Esophagus (tissue), 2 donors: ENCODE measurements around the gene PFDN2. TPM values are rescaled to one million over a fixed set of nuclear protein-coding genes. Genes with fewer than 3 reads are reported as not detected.

Experiments
- H3K27ac ChIP-seq, 2 donors: one replicate each; pipeline ENCODE4 v1.5.1; 2013; ENCODE audit warnings: low read depth in 2 of 2, mild to moderate bottlenecking in 2 of 2, inconsistent platforms in 1 of 2, low read length in 1 of 2, moderate library complexity in 1 of 2
- H3K27me3 ChIP-seq, 2 donors: one replicate each; pipeline ENCODE4 v1.6.1; 2013; ENCODE audit warnings: low read length in 2 of 2, control low read depth in 1 of 2, mild to moderate bottlenecking in 1 of 2; ENCODE audit not compliant: insufficient read depth in 2 of 2, control insufficient read depth in 1 of 2
- H3K36me3 ChIP-seq, 2 donors: one replicate each; pipeline ENCODE4 v1.6.1; 2013; ENCODE audit warnings: low read length in 1 of 2; ENCODE audit not compliant: control insufficient read depth in 2 of 2, insufficient read depth in 2 of 2
- H3K4me1 ChIP-seq, 2 donors: one replicate each; pipeline ENCODE4 v1.6.1; 2013; ENCODE audit warnings: low read length in 1 of 2; ENCODE audit not compliant: control insufficient read depth in 2 of 2, insufficient read depth in 2 of 2
- H3K4me3 ChIP-seq, 2 donors: one replicate each; pipeline ENCODE4 v1.5.1; 2013; ENCODE audit warnings: low read length in 2 of 2, mild to moderate bottlenecking in 2 of 2, low read depth in 1 of 2, moderate library complexity in 1 of 2
- H3K9me3 ChIP-seq, 2 donors: one replicate each; pipeline ENCODE4 v1.6.1; 2013; ENCODE audit warnings: mild to moderate bottlenecking in 2 of 2, low read depth in 1 of 2, low read length in 1 of 2, moderate library complexity in 1 of 2; ENCODE audit not compliant: control insufficient read depth in 2 of 2, insufficient read depth in 1 of 2
- WGBS, 2 donors: extraction: QIAGEN DNeasy Blood & Tissue Kit; methylation state at CpG; one replicate each; pipeline ENCODE4 v1.1.7; 2013; 5-methylcytosine and 5-hydroxymethylcytosine counted together
- polyA plus RNA-seq, 2 donors: library from polyadenylated mRNA; stranded (reverse); fragments of 200-250 nt; gene quantifications; one replicate each; pipeline ENCODE4 v1.2.3, GENCODE V29; 2013
- donor health status: healthy with polysubstance abuse.
- donor health status: Bipolar disorder and iron deficiency.

Gene PFDN2
- polyA plus RNA-seq, 2 donors: 116 to 186 TPM

DNA sequence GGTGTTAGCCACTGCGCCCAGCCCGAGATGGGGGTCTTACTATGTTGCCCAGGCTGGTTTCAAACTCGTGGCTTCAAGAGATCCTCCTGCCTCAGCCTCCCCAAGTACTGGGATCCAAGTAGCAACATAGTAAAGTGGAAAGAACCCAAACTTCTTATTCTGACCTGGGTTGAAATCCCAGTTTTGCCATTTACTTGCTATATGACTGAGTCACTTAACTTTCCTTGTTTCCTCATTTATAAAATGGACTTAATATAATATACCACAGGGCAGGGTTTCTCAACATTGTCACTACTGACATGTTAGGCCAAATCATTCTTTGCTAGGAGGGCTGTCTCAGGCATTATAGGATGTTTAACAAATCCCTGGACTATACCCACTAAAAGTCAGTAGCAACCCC, 6.7 kb downstream of the PFDN2 start:
- Histone ChIP-seq H3K9me3 (no peaks in the 10 kb centered on the region), H3K36me3 (no peaks in the 10 kb centered on the region)

DNA sequence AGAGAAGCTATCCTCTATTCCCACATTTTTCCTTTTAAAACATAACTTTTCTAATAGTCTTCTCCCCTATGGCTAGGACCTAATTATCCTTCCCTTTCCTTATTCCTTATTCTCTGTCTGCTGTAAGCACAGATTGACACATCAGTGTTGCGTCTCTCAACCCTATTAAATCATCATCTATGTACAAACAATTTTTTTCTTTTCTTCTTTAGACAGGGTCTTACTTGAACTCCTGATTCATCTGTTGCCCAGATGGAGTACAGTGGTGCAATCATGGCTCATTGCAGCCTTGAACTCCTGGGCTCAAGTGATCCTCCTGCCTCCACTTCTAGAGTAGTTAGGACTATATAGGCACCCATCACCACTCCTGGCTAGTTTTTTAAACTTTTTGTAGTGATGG, 11.4 kb downstream of the PFDN2 start:
- Histone ChIP-seq H3K4me3 (no peak overlapping the region), H3K9me3 (no peaks in the 10 kb centered on the region), H3K4me1 (no peaks in the 10 kb centered on the region), H3K36me3 (peaks cover 0 to 5% of the 10 kb centered on the region in 2 donors), H3K27ac (no peak overlapping the region), H3K27me3 (no peaks in the 10 kb centered on the region)
- 89 to 99% methylated on average over 1 of the region's 1 CpG for WGBS, 2 donors

More for the DNA sequence above, 6.7 kb downstream of the PFDN2 start:
- Histone ChIP-seq H3K27ac (no peak overlapping the region), H3K4me3 (no peak overlapping the region), H3K27me3 (no peaks in the 10 kb centered on the region), H3K4me1 (no peaks in the 10 kb centered on the region)
- WGBS, 2 donors: 94 to 97% methylated on average over 3 of the region's 3 CpGs

DNA sequence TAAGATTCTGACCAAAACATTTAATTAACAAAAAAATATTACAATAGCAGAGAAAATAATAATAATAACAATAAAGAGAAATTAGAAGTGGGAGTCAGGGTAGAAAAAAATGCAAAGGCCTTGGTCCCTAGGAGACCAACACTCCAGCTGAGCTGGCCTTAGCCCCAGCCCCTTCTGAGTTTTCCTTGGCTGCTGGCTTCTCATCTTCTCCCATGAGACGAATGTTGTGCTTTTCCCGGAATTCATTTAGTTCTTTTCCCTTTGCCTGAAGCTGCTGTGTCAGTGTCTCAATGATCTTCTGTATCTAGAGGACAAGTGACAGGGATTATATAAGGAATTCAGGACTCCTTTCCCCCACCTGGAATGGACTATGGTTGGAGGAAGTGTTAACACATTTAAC, 17.3 kb downstream of the PFDN2 start:
- no peak overlapping the region for H3K4me3 ChIP-seq
- peaks cover 0 to 11% of the 10 kb centered on the region in 2 donors for H3K4me1 ChIP-seq
- H3K36me3 ChIP-seq: peaks cover 0 to 8% of the 10 kb centered on the region in 2 donors
- no peaks in the 10 kb centered on the region for H3K27me3 ChIP-seq
- 67 to 72% methylated on average over 2 of the region's 2 CpGs for WGBS, 2 donors
- H3K9me3 ChIP-seq: peaks cover 0 to 2% of the 10 kb centered on the region in 2 donors
- H3K27ac ChIP-seq: no peak overlapping the region

DNA sequence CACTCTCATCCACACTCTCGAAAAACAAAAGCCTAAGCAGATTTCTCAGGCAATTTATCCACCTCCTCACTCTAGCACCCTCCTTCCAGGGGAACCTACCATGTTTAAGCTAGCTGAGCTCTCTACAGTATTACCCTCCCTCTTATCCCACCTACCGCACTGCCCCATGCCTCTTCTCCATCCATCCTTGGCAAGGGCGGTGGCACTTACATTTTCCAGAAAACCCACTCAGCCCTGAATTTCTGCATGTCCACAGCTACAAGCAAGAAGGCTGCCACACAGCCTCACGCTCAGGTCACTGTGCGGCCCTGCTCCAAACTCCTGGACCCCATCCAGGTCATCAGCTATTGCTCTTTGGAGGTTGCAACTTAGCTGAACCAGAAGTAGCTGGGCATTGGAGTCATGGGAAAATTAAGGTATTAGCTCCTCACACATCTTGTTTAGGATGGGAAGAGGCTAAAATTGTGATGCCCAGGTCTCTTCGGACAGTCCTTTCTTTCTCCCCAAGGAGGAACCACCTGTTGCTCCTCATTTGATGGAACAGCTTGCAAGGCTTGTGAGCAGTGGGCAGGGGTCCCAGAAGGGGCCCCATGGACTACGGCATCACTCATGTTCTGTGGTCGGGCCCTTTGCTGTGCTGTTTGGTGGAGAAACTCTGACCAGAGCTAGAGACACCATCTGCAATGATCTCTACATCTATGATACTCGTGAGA, 18.6 kb downstream of the PFDN2 start:
- no peak overlapping the region for H3K27ac ChIP-seq
- WGBS, 2 donors: 76 to 79% methylated on average over 9 of the region's 9 CpGs

DNA sequence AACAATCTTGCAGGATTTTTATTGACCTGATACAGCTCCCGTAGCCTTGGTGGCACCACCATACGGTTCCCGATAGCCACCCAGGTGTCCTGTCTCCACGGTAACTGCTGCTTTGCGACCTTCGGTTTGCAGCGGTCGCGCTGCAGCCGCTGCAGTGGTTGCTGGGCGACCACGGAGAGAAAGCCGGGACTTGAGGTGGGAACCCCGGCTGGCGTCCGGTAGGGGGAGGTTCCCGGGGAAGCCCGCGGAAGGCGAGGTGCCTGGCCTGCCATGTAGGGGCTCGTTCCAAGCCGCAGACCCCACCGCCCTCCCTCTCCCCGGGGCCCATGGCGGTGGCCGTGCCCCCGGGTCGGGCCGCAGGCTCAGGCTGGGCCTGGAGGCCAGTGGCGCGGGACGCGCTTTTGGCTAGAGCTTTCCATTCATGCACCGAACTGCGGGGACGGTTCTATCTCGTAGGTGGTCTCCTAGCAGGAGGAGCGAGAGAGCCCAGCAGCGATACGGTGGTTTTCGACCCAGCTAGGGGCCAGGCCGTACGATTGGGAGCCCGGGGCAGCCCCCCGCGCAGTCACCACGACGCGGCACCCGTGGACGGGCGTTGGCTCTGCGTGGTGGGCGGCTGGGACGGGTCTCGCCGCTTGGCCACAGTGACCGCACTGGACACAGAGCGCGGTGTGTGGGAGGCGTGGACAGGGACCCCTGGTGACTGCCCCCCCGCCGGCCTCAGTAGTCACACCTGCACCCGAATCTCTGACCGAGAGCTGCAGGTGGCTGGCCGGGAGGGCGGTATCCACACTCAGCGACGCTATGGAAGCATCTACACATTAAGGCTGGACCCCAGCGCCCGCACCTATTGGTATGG, 19.4 kb downstream of the PFDN2 start, which contains the start of gene KLHDC9:
Gene KLHDC9, plus strand, starts transcription at position 152 of the 859 bp plus-strand sequence. Its CDS starts 175 bp downstream, at position 327.
- peaks cover 0 to 8% of the 10 kb centered on the region in 2 donors for H3K36me3 ChIP-seq

More for the DNA sequence above, 18.6 kb downstream of the PFDN2 start:
- Histone ChIP-seq H3K27me3 (no peaks in the 10 kb centered on the region), H3K4me1 (peaks cover 0 to 14% of the 10 kb centered on the region in 2 donors), H3K9me3 (peaks cover 0 to 2% of the 10 kb centered on the region in 2 donors), H3K4me3 (no peak overlapping the region), H3K36me3 (peaks cover 0 to 8% of the 10 kb centered on the region in 2 donors)

DNA sequence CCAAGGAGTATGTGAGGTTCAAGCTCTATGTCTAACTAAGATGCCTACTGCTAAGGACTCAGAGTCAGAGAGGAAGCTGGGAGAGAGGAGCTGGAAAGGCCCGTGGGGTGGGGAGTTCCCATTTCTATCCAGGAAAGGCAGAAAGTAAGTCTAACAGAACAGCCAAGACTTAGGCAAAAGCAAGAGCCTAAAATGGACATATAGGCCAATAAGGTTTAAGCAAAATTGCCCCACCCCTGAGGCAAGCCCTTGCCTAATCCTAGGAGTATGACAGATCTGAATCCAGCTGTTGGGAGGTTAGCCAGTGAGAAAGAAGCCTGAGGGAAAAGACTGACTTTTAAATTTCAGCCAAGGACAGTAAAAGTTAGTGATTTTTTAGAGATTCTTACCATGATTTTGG, 21.3 kb downstream of the PFDN2 start:
- 18 to 41% methylated on average over 1 of the region's 1 CpG for WGBS, 2 donors
- Histone ChIP-seq H3K27me3 (no peaks in the 10 kb centered on the region), H3K27ac (peak overlapping the region; percentile 68 to 87), H3K4me1 (peaks cover 0 to 30% of the 10 kb centered on the region in 2 donors), H3K9me3 (peaks cover 0 to 2% of the 10 kb centered on the region in 2 donors), H3K4me3 (no peak overlapping the region), H3K36me3 (peaks cover 0 to 3% of the 10 kb centered on the region in 2 donors)

More for the DNA sequence above, 19.4 kb downstream of the PFDN2 start, which contains the start of gene KLHDC9:
- Histone ChIP-seq H3K27me3 (no peaks in the 10 kb centered on the region), H3K27ac (peak within 1 kb of the TSS; percentile 62 to 81), H3K4me1 (peaks cover 0 to 14% of the 10 kb centered on the region in 2 donors), H3K9me3 (peaks cover 0 to 2% of the 10 kb centered on the region in 2 donors), H3K4me3 (peak within 1 kb of the TSS; percentile 52 to 70)
- 6 to 7% methylated on average over 63 to 71 of the region's 71 CpGs for WGBS, 2 donors

DNA sequence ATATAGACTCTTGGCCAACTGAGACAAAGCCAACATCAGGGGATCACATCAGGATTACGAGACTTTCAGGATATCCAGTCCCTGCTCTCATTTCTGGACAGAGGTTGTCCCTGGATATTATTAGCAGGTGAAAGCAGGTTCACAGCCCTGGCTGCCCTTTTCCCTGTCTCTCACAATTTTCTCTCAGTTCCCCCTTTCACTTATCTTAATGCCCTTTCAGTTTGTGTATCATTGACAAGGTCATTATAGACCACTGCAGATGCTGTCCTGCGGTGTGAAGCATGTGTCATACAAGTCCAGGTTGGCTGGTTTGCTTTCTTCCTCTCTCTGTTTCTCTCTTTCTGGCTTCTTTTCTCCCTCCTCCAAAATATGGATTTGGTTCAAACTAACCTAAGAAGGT, 21.8 kb downstream of the PFDN2 start:
- H3K9me3 ChIP-seq: peaks cover 0 to 2% of the 10 kb centered on the region in 2 donors
- peak overlapping the region; percentile 68 to 87 for H3K27ac ChIP-seq
- 82 to 83% methylated on average over 2 of the region's 2 CpGs for WGBS, 2 donors
- H3K4me3 ChIP-seq: no peak overlapping the region
- H3K27me3 ChIP-seq: no peaks in the 10 kb centered on the region
- H3K4me1 ChIP-seq: peaks cover 0 to 31% of the 10 kb centered on the region in 2 donors
- peaks cover 0 to 3% of the 10 kb centered on the region in 2 donors for H3K36me3 ChIP-seq

DNA sequence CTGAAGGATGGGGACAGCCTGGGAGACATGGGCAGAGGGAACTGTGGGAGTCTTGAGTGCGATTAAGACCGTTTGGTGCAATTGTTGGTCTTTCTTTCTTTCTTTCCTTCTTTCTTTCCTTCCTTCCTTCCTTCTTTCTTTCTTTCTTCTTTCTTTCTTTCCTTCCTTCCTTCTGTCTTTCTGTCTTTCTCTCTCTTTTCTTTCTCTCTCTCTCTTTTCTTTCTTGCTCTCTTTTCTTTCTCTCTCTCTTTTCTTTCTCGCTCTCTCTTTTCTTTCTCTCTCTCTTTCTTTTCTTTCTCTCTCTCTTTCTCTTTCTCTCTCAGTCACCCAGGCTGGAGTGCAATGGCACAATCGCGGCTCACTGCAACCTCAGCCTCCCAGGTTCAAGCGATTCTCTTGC, 22.6 kb downstream of the PFDN2 start:
- 95 to 96% methylated on average over 6 of the region's 6 CpGs for WGBS, 2 donors
- no peak overlapping the region for H3K27ac ChIP-seq
- H3K9me3 ChIP-seq: peaks cover 0 to 2% of the 10 kb centered on the region in 2 donors
- H3K4me3 ChIP-seq: no peak overlapping the region
- peaks cover 0 to 31% of the 10 kb centered on the region in 2 donors for H3K4me1 ChIP-seq
- H3K27me3 ChIP-seq: no peaks in the 10 kb centered on the region
- peaks cover 0 to 3% of the 10 kb centered on the region in 2 donors for H3K36me3 ChIP-seq

DNA sequence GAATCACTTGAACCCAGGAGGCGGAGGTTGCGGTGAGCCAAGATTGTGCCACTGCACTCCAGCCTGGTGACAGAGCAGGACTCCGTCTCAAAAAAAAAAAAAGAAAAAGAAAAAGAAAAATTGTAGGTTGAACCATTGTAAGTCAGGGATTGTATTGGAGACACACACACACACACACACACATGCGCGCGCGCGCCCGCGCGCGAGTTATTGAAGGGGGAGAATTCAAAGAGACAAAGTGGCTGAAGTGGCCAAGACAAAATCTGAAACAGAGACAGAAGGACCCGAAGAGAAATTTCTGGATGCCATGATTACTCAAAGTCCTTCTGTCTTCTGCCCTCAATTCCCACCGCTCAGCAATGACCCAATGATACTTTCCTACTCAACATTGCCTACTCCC, 23.4 kb downstream of the PFDN2 start:
- Histone ChIP-seq H3K4me1 (peaks cover 0 to 35% of the 10 kb centered on the region in 2 donors), H3K36me3 (no peaks in the 10 kb centered on the region), H3K9me3 (peaks cover 0 to 2% of the 10 kb centered on the region in 2 donors), H3K4me3 (no peak overlapping the region), H3K27ac (no peak overlapping the region), H3K27me3 (no peaks in the 10 kb centered on the region)
- 94 to 97% methylated on average over 14 of the region's 14 CpGs for WGBS, 2 donors
